ENCODE data around the gene LRRC71. TPM values are rescaled to one million over a fixed set of nuclear protein-coding genes. Genes with fewer than 3 reads are reported as not detected.

The LRRC71 gene
- total and polyA plus RNA-seq, 7 experiments from 2014 or later, result not detected

DNA sequence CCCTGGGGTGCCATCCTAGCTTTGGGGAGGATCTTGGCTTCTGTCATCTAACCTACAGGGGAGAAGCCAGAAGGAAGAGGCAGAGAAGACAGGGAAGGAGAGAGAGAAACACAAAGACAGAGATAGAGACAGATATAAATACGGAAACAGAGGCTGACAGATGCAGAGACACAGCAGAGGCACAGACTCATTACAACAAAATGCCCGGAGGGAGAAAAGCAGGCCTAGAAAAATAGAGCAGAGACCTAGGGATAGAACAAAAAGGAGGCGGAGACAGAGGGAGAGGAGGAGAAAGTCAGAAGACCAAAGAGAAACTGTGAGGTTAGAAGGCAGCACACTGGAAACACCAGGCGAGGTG is 25.0 kb upstream of the LRRC71 start:
- no peak for DNase-seq
- ChIA-PET POLR2A (no interaction called here), CTCF (interaction anchor here (0.6 kb wide), 1 partner anchor 265 kb away, joined by 5 read pairs; no protein-coding TSS in a partner anchor)
- Mint-ChIP-seq H3K4me3 (peak overlapping the region in 1 of 10 donors; percentile 5), H3K27me3 (peaks cover 22 to 56% (median 30%) of the 10 kb centered on the region in 5 donors), H3K4me1 (peaks cover 15 to 37% (median 21%) of the 10 kb centered on the region in 7 donors), H3K9me3 (no peaks in the 10 kb centered on the region), H3K36me3 (no peaks in the 10 kb centered on the region), H3K27ac (peak overlapping the region in 1 of 9 donors; percentile 5)
- ATAC-seq, result no peak
- intact Hi-C loops (cut with micrococcal nuclease), result no loop called here
- Histone ChIP-seq H3K9me3 (ENCODE audit: control insufficient read depth in 2 of 3, low read length in 3 of 3) (no peaks in the 10 kb centered on the region), H3K36me3 (ENCODE audit: control insufficient read depth in 2 of 3, insufficient read depth in 3 of 3, low read length in 3 of 3) (no peaks in the 10 kb centered on the region), H3K4me3 (ENCODE audit: low read length) (no peak overlapping the region), H3K27me3 (ENCODE audit: control insufficient read depth in 2 of 2, insufficient read depth in 2 of 2, low read length in 2 of 2) (peaks cover 8 to 11% of the 10 kb centered on the region in 2 donors), H3K27ac (ENCODE audit: low read depth, low read length) (no peak overlapping the region), H3K4me1 (ENCODE audit: control insufficient read depth in 2 of 2, insufficient read depth in 2 of 2, low read length in 2 of 2) (peaks cover 0 to 8% of the 10 kb centered on the region in 2 donors)

DNA sequence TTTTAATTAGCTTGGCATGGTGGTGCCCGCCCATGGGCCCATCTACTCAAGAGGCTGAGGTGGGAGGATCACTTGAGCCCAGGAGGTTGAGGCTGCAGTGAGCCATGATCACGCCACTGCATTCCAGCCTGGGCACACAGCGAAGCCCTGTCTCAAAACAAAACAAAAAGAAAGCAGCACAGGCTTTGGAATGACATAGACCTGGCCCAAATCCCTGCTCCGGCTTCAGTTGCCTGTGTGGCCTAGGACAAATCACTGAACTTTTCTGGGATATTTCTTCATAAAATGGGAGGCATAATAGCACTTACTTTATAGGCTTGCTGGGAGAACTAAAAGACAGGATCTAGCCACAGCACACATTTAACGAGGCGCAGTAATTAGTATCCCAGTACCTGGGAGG is 24.5 kb upstream of the LRRC71 start:
- Mint-ChIP-seq H3K4me3 (no peak overlapping the region), H3K9me3 (no peaks in the 10 kb centered on the region), H3K4me1 (peaks cover 15 to 35% (median 21%) of the 10 kb centered on the region in 7 donors), H3K27me3 (peaks cover 22 to 53% (median 28%) of the 10 kb centered on the region in 5 donors), H3K36me3 (no peaks in the 10 kb centered on the region), H3K27ac (peak overlapping the region in 1 of 9 donors; percentile 5)
- CTCF ChIA-PET, result interaction anchor here (0.6 kb wide), 1 partner anchor 265 kb away, joined by 5 read pairs; no protein-coding TSS in a partner anchor
- Histone ChIP-seq H3K9me3 (ENCODE audit: control insufficient read depth in 2 of 3, low read length in 3 of 3) (no peaks in the 10 kb centered on the region), H3K36me3 (ENCODE audit: control insufficient read depth in 2 of 3, insufficient read depth in 3 of 3, low read length in 3 of 3) (no peaks in the 10 kb centered on the region), H3K4me1 (ENCODE audit: control insufficient read depth in 2 of 2, insufficient read depth in 2 of 2, low read length in 2 of 2) (peaks cover 0 to 8% of the 10 kb centered on the region in 2 donors), H3K27ac (ENCODE audit: low read depth, low read length) (no peak overlapping the region), H3K27me3 (ENCODE audit: control insufficient read depth in 2 of 2, insufficient read depth in 2 of 2, low read length in 2 of 2) (peaks cover 8 to 11% of the 10 kb centered on the region in 2 donors), H3K4me3 (ENCODE audit: low read length) (no peak overlapping the region)
- no peak for DNase-seq
- POLR2A ChIA-PET, result no interaction called here
- ATAC-seq, result no peak
- intact Hi-C loops (cut with micrococcal nuclease), result no loop called here

DNA sequence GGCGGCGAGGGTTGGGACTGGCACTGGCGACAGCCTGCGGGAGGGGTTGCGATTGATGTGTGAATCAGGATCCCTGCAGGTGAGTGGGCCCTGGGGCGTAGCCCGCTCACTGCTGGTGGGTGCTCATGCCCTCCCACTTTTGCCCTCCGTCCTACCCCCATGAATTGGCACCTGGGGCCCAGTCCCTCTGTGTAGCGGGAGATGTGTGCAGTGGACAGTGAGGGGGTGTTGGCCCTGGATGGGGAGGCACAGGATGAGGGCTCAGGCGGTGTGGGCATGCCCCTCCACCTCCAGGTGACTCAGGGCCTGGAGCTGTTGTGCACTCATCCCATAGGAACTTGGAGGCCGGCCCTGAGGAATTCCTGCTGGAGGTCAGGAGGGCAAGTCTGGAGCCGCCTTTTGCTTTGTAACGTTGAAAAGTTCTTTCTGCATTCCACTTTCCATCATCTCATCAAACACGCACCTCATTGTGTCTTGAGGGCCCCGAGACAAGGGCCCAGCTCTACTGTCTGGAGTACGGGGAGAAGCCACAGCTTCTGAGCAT is 23.9 kb upstream of the LRRC71 start:
- Mint-ChIP-seq H3K4me3 (no peak overlapping the region), H3K9me3 (no peaks in the 10 kb centered on the region), H3K4me1 (peaks cover 15 to 33% (median 19%) of the 10 kb centered on the region in 7 donors), H3K27me3 (peaks cover 21 to 49% (median 27%) of the 10 kb centered on the region in 5 donors), H3K27ac (no peak overlapping the region), H3K36me3 (no peaks in the 10 kb centered on the region)
- Histone ChIP-seq H3K27me3 (ENCODE audit: control insufficient read depth in 2 of 2, insufficient read depth in 2 of 2, low read length in 2 of 2) (peaks cover 8 to 11% of the 10 kb centered on the region in 2 donors), H3K4me3 (ENCODE audit: low read length) (no peak overlapping the region), H3K36me3 (ENCODE audit: control insufficient read depth in 2 of 3, insufficient read depth in 3 of 3, low read length in 3 of 3) (no peaks in the 10 kb centered on the region), H3K9me3 (ENCODE audit: control insufficient read depth in 2 of 3, low read length in 3 of 3) (no peaks in the 10 kb centered on the region), H3K4me1 (ENCODE audit: control insufficient read depth in 2 of 2, insufficient read depth in 2 of 2, low read length in 2 of 2) (peaks cover 0 to 8% of the 10 kb centered on the region in 2 donors), H3K27ac (ENCODE audit: low read depth, low read length) (no peak overlapping the region)
- intact Hi-C loops (cut with micrococcal nuclease), result no loop called here
- DNase-seq (no peak), ATAC-seq (no peak)
- POLR2A ChIA-PET, result no interaction called here
- CTCF ChIA-PET, result no interaction called here

- H3K4me3 Mint-ChIP-seq, result peak overlapping the region in 2 of 10 donors; percentile 17 to 80
- H3K36me3 ChIP-seq (ENCODE audit: control insufficient read depth in 2 of 3, insufficient read depth in 3 of 3, low read length in 3 of 3), result no peaks in the 10 kb centered on the region
- no peak overlapping the region for H3K27ac ChIP-seq (ENCODE audit: low read depth, low read length)
- POLR2A ChIA-PET, result no interaction called here
- H3K27me3 ChIP-seq (ENCODE audit: control insufficient read depth in 2 of 2, insufficient read depth in 2 of 2, low read length in 2 of 2), result peaks cover 8 to 11% of the 10 kb centered on the region in 2 donors
- H3K27me3 Mint-ChIP-seq, result peaks cover 17 to 45% (median 21%) of the 10 kb centered on the region in 5 donors
- H3K9me3 Mint-ChIP-seq, result no peaks in the 10 kb centered on the region
- H3K36me3 Mint-ChIP-seq, result no peaks in the 10 kb centered on the region
- peaks cover 0 to 8% of the 10 kb centered on the region in 2 donors for H3K4me1 ChIP-seq (ENCODE audit: control insufficient read depth in 2 of 2, insufficient read depth in 2 of 2, low read length in 2 of 2)
- CTCF ChIA-PET, result interaction anchor here (0.6 kb wide), 2 partner anchors 13 to 96 kb away, joined by 3 read pairs; no protein-coding TSS in a partner anchor
- ATAC-seq, result no peak
- peak overlapping the region in 2 of 9 donors; percentile 4 to 52 for H3K27ac Mint-ChIP-seq
- no peaks in the 10 kb centered on the region for H3K9me3 ChIP-seq (ENCODE audit: control insufficient read depth in 2 of 3, low read length in 3 of 3)
- intact Hi-C loops (cut with micrococcal nuclease), result no loop called here
- H3K4me3 ChIP-seq (ENCODE audit: low read length), result no peak overlapping the region
- H3K4me1 Mint-ChIP-seq, result peaks cover 11 to 27% (median 15%) of the 10 kb centered on the region in 7 donors
- no peak for DNase-seq
Observed at GRCh38 chr1:156897078-156897825, 23.2 kb upstream of the LRRC71 start.

DNA sequence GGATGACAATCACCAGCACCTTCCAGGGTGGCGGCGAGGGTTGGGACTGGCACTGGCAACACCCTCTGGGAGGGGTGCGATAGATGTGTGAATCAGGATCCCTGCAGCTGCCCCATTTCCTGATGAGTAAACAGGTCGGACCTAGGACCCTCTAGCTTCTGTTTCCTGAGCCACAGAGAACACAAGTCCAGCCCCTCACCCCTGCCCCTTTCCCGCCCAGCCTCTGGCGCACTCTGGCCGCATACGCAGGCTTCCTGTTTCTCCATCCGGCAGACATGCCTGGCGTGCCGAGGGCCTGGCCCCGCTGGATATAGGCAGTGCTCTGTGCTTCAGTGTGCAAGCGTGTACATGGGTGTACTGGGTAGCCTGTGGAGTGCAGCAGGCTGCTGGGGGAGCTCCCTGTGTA is 22.3 kb upstream of the LRRC71 start:
- intact Hi-C loops (cut with micrococcal nuclease), result no loop called here
- ChIA-PET POLR2A (no interaction called here), CTCF (interaction anchor here (0.6 to 1.0 kb wide), 2 partner anchors 8 to 97 kb away, joined by 3 read pairs; no protein-coding TSS in a partner anchor)
- peaks cover 7 to 18% (median 12%) of the 10 kb centered on the region in 7 donors for H3K4me1 Mint-ChIP-seq
- peak; percentile 41 for ATAC-seq
- peaks cover 0 to 6% of the 10 kb centered on the region in 2 donors for H3K4me1 ChIP-seq (ENCODE audit: control insufficient read depth in 2 of 2, insufficient read depth in 2 of 2, low read length in 2 of 2)
- peak overlapping the region in 2 of 10 donors; percentile 4 to 31 for H3K4me3 Mint-ChIP-seq
- DNase-seq, result no peak
- H3K27ac Mint-ChIP-seq, result peak overlapping the region in 2 of 9 donors; percentile 62 to 75
- no peaks in the 10 kb centered on the region for H3K9me3 ChIP-seq (ENCODE audit: control insufficient read depth in 2 of 3, low read length in 3 of 3)
- H3K27me3 Mint-ChIP-seq, result peaks cover 16 to 41% (median 21%) of the 10 kb centered on the region in 5 donors
- no peaks in the 10 kb centered on the region for H3K36me3 Mint-ChIP-seq
- no peak overlapping the region for H3K27ac ChIP-seq (ENCODE audit: low read depth, low read length)
- no peak overlapping the region for H3K4me3 ChIP-seq (ENCODE audit: low read length)
- H3K27me3 ChIP-seq (ENCODE audit: control insufficient read depth in 2 of 2, insufficient read depth in 2 of 2, low read length in 2 of 2), result peaks cover 6 to 8% of the 10 kb centered on the region in 2 donors
- H3K36me3 ChIP-seq (ENCODE audit: control insufficient read depth in 2 of 3, insufficient read depth in 3 of 3, low read length in 3 of 3), result no peaks in the 10 kb centered on the region
- no peaks in the 10 kb centered on the region for H3K9me3 Mint-ChIP-seq

DNA sequence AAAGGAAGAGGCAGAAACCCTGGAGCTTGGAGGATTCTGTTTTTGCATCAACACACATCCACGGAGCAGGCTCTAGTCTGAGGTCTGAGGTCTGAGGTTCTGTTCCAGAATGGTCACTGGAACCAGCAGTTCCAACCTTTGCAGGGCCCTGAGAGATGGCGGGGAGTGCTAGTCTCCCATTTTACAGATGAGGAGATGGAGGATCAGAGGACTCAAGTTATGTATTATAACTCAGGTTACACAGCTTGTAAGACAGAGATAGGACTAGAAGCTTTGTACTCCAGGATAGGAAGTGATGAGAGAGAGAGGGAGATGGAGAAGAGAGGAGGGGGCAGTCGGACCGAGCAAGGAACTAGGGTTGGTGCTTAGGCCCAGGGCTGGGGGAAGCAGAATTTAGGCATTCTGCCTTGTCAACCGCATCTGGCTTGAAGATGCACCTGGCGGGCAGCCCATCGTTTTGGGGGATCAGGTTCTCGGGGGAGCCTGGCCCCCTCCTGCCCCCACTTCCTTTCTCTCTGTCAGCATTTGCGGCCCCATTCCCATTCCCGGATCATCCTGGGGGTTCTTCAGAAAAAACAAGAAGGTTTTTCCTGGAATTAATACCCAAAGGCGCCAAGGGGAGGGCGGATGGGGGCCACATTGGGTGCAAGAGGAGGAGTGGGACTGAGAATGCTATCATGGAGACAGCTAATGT is 21.3 kb upstream of the LRRC71 start:
- H3K27me3 Mint-ChIP-seq, result peaks cover 15 to 35% (median 18%) of the 10 kb centered on the region in 5 donors
- intact Hi-C loops (cut with micrococcal nuclease), result no loop called here

More for the DNA sequence above, 21.3 kb upstream of the LRRC71 start:
- Mint-ChIP-seq H3K27ac (no peak overlapping the region), H3K9me3 (no peaks in the 10 kb centered on the region), H3K4me3 (no peak overlapping the region), H3K36me3 (no peaks in the 10 kb centered on the region), H3K4me1 (peaks cover 7 to 16% (median 9%) of the 10 kb centered on the region in 7 donors)
- no peak overlapping the region for H3K4me3 ChIP-seq (ENCODE audit: low read length)
- no peak for ATAC-seq
- no peak overlapping the region for H3K27ac ChIP-seq (ENCODE audit: low read depth, low read length)
- no peaks in the 10 kb centered on the region for H3K9me3 ChIP-seq (ENCODE audit: control insufficient read depth in 2 of 3, low read length in 3 of 3)
- no peaks in the 10 kb centered on the region for H3K36me3 ChIP-seq (ENCODE audit: control insufficient read depth in 2 of 3, insufficient read depth in 3 of 3, low read length in 3 of 3)
- POLR2A ChIA-PET, result no interaction called here
- no peak for DNase-seq
- CTCF ChIA-PET, result interaction anchor here (0.8 to 1.0 kb wide), 2 partner anchors 9 to 60 kb away, joined by 3 to 4 read pairs; no protein-coding TSS in a partner anchor
- peaks cover 0 to 2% of the 10 kb centered on the region in 2 donors for H3K27me3 ChIP-seq (ENCODE audit: control insufficient read depth in 2 of 2, insufficient read depth in 2 of 2, low read length in 2 of 2)
- no peaks in the 10 kb centered on the region for H3K4me1 ChIP-seq (ENCODE audit: control insufficient read depth in 2 of 2, insufficient read depth in 2 of 2, low read length in 2 of 2)
